NCI-H774 (cell line): ENCODE measurements around the gene FBN1.
A peak's percentile ranks its signal among the peaks of the same experiment; 100 is the strongest.

Experiments
- DNase-seq: peaks from one replicate; lab custom pipeline; 2025; lab: John Stamatoyannopoulos, UW

FBN1 gene

GRCh38 chr15:48645558-48646330 is at the start of gene FBN1:
FBN1 (minus strand) TSS chr15:48645709; CDS start chr15:48644769, 940 bp downstream.
- DNase-seq, result peak; percentile 1

GRCh38 chr15:48693484-48693883 is 48.0 kb upstream of the FBN1 start:
- DNase-seq, result no peak

- no peak for DNase-seq
These were observed 43.0 kb upstream of the FBN1 start for GRCh38 chr15:48688493-48688892.

GRCh38 chr15:48683991-48684765 is 38.7 kb upstream of the FBN1 start:
- DNase-seq, result no peak

GRCh38 chr15:48682942-48683651 is 37.6 kb upstream of the FBN1 start:
- DNase-seq, result no peak

DNA sequence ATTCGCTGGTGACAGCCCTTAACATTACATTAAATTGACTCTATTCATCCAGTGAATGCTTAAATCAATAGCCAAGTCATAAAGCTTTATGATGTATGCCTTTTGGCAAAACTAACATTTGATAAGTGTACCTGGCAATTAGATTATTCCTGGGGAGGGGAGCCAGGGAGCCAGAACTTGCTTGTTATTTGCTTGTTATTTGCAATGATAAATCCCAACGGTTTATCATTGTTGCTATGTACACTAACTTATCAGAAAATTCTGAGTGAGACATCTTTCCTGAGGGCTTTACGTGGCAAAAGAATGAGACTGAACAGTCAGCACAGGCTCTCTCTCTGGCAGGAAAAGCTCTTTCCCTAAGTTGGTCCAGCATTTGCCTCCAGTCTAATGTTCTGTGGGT is 35.8 kb upstream of the FBN1 start:
- no peak for DNase-seq

GRCh38 chr15:48680841-48681240 is 35.3 kb upstream of the FBN1 start:
- no peak for DNase-seq

- no peak for DNase-seq
These were observed 34.4 kb upstream of the FBN1 start for GRCh38 chr15:48679952-48680351.

DNA sequence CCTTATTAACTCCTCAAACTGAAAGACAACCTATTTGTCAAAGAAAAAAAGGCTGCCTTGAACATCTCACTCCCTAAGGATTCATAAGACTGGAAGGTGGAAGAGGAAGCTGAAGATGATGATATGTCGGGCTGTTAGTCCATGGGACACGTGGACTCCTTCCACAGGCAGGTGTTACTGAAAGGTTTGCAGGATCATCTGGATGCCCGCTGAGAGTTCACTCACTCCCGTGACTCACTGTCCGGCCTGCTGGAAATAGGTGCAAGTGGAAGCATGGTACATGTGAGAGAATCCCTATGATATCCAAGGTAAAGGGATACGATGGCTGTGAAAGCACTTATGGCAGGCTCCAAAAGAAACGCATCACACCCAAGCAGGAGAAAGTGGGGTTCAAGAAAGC is 33.3 kb upstream of the FBN1 start:
- no peak for DNase-seq

- DNase-seq, result no peak
These were observed 32.3 kb upstream of the FBN1 start for GRCh38 chr15:48677821-48678220.

GRCh38 chr15:48675436-48675835 is 29.9 kb upstream of the FBN1 start:
- no peak for DNase-seq

- no peak for DNase-seq
These were observed 29.4 kb upstream of the FBN1 start for GRCh38 chr15:48674876-48675275.

DNA sequence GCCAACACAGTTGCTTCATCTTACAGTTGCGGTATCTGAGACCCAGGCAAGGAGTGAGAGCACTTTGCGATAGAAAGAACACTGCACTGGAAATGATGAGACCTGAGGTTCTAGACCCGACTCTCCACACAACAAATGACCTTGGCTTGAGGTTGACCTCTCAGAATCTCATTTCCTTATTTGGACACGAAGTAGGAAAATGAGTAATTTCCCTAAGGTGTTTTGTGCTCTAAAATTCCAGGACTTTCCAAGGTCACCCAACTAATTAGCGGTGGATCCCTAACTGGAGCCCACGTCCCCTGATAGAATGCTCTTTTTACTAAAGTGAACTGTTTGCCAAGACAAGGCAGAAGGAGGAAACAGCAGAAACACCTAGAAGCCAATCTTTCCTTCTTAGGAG is 26.7 kb upstream of the FBN1 start:
- DNase-seq, result no peak

- DNase-seq, result no peak
These were observed 25.9 kb upstream of the FBN1 start for GRCh38 chr15:48671103-48672022.

DNA sequence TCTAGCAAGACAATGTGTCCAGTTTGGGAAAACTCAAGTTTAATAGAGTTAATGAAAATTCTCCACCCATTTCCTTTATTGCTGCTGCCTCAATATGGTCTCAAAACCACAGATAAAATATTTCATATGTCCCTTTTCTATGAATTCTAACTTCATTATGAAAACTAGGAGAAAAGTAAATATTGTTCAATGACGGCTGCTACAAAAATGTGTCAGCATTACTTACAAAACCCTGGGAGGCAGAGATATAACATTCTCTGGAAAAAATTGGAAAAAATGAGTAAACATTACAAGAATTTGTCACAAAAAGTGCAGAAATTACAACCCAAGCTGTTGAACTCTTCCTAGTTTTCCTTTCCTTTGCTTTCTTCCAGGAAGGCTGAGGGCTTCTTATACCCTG is 22.2 kb upstream of the FBN1 start:
- DNase-seq, result no peak

DNA sequence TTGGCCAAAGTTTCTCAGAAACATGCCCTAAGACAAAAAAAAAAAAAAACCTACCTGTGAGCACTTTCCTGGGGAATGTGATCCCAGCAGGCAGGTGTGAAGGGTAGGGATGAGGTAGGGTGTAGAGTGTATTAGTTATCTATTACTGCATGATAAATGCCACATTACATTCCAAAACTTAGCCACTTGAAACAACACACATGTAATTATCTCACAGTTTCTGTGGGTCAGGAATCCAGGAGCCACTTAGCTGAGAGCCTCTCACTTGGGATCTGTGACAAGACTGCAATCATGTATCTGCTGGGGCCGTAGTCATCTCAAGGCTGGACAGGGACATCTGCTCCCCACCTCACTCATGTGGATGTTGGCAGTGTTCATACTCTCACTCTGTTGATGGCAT is 18.9 kb upstream of the FBN1 start:
- no peak for DNase-seq

DNA sequence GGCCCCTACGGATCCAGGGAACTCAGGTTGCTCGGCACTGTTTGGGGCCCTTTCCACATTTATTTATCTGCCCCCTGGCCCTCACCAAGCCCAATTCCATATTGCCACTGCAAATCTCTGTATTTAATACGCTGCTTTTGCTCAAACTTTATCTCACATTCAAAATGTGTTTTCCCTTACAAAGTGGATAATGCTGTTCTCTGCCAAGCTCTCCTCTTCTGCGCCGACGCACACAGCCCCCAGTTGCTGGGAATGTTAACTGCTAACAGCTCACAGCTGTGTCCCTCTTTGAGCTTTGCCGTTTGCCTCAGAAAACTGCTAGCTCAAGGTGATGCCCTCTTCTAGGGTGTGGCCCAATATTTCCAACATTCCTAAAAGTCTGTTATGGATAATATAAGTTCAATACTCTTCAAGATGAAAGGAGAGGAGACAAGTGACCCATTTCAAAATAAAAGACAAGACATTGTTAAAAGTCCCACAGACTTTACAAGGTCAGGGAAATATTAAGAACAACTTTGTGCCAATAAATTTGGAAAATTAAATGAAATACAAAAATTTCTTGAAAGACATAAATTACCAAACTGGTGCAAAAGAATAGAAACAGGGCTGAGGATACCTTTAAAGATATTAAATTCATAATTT is 12.6 kb upstream of the FBN1 start:
- no peak for DNase-seq

DNA sequence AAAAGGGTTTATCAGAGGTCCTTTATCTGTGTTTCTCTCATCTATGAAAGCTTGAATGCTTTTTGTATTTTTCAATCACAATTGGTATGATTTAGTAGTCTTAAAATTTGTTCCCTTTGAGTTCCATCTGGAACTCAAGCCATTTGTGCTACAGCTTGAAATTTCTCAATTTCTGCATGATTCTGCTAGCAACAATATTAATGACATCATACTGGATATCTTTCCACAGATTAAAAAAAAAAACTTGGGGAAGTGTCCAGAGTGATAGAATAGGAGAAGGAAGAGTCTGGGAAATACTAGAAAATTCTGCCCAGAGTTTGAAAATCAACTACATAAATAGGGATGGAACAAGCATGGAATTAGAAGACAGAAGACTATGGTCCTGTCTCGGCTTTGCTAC is 9.3 kb upstream of the FBN1 start:
- no peak for DNase-seq

DNA sequence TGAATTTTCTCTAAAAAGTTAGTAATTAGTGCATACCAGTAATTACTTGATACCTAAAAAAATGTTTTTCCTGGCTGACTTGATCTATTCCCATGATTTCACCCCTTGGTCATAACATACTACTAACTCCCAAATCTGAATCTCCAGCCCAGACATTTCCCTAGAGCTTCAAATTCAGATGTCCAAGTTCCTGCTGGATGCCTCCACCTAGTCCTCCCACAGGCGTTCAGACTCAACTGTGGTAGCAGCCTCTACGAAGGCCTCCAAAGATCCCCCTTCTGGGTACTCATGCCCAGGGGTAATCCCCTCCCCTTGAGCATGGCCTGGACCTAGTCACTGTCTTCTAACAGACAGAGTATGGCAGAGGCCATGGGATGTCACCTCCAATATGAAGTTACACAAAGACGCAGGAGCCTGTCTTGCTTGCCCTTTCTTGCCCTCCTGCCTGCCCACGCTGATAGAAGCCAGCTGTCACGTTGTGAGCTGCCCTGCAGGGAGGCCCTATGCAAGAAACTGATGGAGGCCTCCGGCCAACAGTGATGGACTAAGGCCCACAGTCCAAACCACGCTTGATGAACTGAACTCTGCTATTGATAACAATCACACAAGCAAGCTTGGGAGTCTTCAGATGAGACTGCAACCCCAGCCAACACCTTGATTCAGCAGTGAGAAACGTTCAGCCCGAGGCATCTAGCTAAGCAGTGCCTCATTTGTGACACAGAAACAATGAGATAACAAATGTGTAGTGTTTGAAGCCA is 8.6 kb upstream of the FBN1 start:
- no peak for DNase-seq

DNA sequence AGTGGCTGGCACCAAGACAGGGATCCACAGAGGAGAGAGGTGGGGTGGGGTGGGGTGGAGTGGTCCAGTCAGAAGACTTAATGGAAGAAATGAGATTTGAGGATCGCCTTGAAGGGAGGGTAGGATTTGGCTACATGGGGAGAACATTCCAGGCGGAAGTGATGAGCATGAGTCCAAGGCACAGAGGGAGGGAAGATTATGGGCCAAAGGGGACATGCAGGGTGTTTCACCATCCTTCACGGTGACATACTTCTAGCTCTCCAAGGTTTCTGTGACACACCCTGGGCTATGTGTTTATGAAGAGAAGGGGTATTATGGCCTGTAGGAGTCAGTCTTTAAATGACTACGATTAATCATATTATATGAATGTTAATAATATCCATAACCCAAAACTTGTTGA is 7.7 kb upstream of the FBN1 start:
- no peak for DNase-seq
